Measurements from ENCODE around the gene OXSR1.
A peak's percentile ranks its signal among the peaks of the same experiment; 100 is the strongest.
"Not testable (repeated sequence)": the region's sequence is repeated elsewhere in the genome, so short reads cannot be mapped to it uniquely, and the experiment has no call there.

Gene OXSR1

DNA sequence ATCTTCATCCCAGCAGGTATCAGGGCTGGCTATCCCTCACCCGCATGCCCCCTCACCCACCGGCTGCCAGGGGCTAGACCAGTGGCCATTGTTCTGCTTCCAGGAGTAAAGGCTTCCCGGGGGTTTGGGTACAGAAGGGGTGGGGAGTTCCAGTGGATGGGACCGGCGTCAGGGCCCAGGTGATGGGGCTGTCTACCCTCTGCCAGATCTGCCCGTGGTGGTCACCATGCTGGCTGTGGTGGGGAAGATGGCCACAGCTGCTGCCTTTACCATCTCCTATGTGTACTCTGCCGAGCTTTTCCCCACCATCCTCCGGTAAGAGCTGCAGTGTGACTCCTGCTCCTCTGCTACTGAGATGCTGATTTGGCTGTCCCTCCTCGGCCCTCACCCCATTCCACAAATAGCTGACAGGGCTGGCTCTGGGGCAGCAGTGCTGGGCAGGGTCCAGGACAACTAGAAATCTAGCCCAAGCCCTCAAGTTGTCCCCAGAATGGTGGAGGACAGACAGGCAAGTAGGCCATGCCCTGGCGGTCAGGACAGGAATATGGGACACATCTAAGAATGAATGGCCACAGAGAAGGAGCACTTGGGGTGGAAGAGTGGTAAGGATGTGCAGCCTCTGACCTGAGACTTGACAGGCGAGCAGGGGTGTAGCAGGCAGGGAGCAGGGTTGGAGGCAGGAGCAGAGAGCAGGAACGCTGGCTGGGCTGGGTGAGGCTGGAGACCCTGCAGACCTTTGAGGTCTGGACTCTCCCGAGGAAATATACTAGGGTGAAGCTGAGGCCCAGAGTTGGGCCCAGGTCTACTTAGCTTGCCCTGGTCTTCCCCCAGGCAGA lies 111.0 kb downstream of the OXSR1 start:
- DNase-seq = no peak

DNA sequence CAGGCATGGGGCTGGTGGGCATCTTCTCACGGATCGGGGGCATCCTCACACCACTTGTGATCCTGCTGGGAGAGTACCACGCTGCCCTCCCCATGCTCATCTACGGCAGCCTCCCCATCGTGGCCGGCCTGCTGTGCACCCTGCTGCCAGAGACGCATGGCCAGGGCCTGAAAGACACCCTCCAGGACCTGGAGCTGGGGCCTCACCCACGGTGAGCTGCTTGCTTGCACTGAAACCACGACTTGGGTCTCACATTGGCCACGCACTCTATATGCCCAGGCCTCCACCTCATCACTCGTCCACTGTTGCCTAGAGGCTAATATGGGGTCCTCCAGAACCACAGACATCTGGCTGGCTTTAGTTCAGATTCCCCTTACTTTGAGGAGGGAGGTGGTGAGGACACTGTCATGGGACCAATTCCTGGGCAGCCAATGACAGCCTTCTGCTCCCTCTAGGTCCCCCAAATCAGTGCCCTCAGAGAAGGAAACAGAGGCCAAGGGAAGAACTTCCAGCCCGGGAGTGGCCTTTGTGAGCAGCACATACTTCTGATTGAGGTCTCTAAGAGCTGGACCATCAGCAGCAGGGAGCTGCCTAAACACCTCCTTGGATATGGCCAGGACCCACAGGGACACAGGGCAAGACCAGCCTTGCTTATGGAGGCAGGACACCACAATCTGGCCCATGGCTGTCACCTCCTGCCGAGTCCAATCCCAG lies 111.7 kb downstream of the OXSR1 start:
- no peak for DNase-seq

DNA sequence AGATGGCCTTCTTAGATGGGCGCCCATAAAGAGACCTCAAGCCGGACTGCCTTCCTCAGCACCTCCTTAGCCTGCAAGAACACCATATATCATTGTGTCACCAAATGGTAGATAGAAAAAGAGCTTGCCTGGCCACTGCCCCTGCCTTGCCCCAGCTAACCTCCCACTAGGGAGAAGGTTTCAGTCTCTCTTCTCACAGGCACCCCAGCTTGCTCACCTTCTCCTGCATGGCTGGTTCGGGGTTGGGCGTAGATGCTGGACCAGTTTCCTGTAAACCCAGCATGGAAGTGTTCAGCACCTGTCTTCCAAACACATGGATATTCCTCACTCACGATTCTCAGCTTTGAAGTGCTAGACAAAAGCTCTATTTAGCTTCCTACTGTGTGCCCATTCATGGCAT lies 113.5 kb downstream of the OXSR1 start:
- DNase-seq = no peak

DNA sequence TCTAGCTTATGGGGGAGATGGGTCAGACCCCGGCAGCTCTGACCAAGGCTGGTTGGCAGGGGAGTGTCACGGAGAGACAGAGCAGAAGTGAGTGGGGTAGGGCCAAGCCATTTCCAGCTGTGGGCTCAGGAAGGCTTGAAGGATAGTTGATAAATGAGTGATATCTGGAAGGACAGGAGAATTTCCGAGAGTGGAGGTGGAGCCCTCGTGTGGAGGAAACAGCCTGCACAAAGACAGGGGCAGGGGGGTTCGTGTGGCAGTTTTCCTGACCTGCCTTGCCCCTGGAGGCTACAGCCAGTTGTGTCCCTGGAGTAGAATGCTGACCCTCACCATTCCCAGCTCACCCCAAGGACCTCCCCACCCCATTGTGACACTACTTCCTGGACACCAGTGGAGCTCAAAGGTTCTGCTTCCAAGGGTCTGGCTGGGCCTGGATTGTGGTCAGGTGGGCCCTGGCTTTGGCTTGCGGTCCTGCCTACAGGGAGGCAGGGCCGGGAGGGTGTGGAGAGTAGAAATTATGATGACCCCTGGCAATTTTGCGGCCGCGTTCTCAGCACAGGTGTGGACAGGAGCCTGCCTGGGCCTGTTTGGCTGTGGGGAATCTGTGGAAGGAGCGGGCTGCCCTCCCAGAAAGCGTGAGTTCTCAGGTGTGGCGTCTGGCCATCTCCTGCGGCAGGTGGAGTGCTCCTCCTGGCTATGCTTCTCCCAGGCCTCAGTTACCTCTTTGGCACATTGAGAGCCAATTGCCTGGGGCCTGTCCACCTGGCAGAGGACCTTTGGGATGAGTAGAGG lies 116.8 kb downstream of the OXSR1 start, which contains the start of gene SLC22A14:
Gene SLC22A14, plus strand, starts transcription at position 400 of the 792 bp plus-strand sequence. CDS start 23,733 bp downstream, outside the sequence.
- DNase-seq = no peak

DNA sequence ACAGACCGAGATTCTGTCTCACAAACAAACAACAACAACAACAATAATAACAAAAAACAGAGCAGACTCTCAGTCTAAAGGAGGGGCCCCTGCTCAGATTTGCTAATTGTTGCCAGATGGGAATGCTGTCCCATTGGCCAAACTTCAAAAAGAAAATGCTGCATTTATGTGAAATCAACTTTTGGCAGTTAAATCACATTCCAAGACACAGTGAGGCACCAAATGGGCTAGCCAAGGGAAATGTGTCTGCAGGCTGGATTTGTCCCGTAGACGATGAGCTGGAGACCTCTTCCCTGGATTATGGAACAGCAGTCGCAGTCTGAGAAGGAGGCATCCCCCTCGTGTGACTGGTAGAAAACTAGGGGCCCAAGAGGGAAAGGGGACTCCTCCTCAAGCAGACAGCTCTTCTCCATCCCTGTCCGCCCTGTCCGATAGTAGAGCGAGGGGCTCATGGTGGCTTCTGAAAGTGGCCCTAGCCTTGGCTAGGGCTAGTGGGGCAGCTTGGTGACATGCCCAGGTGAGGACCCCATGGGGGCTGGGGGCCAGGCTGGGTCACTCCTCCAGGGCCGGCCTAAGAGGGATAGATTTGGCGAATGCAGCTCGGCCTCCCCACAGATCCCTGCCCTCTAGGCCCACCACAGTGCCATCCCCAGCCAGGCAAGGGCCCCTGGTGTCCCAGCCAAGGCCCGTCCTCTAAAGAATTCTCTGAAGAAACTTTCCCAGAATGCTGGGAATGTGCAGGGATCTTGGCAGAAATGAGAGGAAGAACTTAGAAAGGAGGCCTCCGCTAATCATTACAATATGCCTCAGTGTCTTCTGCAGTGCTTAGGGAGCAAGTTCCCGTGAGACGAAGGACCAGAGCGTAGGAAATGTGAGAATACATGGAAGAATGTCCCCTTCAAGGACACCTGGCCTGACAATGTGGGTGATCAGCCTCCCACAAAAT lies 118.7 kb downstream of the OXSR1 start:
- no peak for DNase-seq

DNA sequence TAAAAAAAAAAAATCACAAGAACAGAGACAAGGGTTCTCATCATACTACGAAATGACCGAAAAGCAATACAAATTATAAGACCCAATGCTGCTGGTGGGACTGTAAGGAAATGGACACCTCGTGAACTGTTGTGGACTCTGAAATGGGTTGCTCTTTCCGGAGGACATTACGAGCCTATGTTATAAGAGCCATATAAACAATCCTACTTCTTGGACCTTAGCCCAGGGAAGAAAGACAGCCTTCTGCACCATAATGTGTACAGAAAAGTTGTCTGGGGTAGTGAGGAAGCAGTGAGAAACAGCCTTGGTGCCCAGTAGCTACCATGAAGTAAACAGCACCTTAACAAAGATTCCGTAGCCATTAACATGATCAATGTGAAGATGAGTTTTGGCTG lies 119.4 kb downstream of the OXSR1 start:
- no peak for DNase-seq

DNA sequence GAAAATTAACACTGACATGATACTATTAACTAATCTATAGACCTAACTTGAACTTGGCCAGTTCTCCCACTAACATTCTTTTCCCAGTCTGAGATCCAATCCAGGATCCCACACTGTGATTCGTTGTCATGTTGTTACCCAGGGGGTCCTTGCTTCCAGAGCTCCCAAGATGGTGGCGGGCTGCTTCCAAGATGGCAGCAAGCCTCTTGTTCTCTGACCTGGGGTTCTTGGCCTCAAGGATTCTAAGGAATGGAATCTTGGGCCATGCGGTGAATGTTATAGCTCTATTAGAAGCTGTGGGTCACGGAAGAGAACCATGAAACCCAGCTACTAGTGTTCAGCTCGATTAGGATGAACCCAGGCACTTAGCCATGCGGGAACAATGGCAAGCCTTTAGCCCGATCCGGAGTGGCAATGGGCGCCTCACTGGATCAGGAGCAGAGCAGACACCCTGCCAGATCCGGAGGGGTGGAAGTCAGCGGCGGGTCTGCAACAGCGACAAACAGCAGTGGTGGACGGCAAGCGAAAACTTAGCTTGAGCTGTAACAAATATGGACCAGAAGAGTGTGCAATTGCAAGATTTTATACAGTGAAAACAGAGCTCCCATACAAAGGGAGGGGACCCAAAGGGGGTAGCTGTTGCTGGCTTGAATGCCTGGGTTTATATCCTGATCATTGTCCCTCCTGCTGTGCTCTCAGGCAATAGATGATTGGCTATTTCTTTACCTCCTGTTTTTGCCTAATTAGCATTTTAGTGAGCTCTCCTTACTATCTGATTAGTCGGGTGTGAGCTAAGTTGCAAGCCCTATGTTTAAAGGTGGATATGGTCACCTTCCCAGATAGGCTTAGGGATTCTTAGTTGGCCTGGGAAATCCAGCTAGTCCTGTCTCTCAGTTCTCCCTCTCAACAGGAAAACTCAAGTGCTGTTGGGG lies 124.2 kb downstream of the OXSR1 start:
- DNase-seq = not testable (repeated sequence)

DNA sequence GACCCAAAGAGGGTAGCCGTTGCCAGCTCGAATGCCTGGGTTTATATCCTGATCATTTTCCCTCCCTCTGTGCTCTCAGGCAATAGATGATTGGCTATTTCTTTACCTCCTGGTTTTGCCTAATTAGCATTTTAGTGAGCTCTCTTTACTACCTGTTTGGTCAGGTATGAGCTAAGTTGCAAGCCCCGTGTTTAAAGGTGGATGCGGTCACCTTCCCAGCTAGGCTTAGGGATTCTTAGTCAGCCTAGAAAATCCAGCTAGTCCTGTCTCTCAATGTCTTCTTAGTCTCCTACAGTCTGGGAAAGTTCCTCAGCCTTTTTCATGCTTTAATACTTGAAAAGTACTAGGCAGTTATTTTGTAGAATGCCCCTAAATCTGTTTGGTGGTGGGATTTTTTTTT lies 131.7 kb downstream of the OXSR1 start:
- not testable (repeated sequence) for DNase-seq

DNA sequence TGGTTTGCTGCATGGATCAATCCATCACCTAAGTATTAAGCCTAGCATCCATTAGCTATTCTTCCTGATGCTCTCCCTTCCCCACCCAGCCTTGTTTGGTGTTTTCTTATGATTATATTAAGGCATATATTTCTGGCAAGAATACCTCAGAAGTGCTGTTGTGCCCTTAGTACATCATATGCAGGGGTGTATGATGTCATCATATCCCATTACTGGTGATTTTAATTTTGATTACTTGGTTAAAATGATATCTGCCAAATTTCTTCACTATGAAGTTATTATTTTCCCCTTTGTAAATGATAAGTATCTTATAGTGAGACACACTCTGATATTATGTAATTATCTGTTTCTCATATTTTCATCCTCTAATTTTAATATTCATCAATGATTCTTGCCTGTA lies 132.2 kb downstream of the OXSR1 start:
- DNase-seq = no peak

DNA sequence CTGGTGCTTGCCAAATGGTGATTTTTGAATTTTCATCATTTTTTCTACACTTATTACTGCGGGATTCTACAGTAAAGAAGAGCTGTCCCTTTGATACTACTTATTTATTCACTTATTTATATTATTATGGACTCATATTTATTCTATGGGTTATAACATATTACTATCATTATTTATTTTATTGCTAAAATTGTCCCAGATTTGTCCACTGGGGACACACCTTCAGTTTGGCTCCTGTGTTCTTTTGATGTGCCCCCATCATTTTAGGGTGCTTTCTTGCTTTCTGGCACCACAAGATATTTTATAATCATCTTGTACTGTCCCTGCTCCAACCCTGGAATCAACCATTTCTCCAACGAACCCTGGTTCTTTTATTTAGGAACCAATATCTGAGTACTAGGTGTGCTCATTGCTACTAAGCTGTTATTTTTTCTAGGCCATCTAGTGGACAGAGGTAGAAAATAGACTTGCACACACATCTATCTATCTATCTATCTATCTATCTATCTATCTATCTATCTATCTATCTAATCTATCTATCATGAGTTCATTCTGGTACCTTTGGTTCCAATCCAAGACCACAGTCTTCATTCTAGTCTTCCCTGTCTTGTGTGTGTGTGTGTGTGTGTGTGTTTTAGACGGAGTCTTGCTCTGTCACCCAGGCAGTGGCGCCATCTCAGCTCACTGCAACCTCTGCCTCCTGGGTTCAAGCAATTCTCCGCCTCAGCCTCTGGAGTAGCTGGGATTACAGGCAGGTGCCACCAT lies 132.8 kb downstream of the OXSR1 start:
- DNase-seq = peak in 1 of 2 donors; percentile 11
